ENCODE results near the gene RNF11. TPM values are rescaled to one million over a fixed set of nuclear protein-coding genes. Genes with fewer than 3 reads are reported as not detected.

Gene RNF11, protein sequence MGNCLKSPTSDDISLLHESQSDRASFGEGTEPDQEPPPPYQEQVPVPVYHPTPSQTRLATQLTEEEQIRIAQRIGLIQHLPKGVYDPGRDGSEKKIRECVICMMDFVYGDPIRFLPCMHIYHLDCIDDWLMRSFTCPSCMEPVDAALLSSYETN
- total RNA-seq (130 TPM), polyA plus RNA-seq (122 TPM)

DNA sequence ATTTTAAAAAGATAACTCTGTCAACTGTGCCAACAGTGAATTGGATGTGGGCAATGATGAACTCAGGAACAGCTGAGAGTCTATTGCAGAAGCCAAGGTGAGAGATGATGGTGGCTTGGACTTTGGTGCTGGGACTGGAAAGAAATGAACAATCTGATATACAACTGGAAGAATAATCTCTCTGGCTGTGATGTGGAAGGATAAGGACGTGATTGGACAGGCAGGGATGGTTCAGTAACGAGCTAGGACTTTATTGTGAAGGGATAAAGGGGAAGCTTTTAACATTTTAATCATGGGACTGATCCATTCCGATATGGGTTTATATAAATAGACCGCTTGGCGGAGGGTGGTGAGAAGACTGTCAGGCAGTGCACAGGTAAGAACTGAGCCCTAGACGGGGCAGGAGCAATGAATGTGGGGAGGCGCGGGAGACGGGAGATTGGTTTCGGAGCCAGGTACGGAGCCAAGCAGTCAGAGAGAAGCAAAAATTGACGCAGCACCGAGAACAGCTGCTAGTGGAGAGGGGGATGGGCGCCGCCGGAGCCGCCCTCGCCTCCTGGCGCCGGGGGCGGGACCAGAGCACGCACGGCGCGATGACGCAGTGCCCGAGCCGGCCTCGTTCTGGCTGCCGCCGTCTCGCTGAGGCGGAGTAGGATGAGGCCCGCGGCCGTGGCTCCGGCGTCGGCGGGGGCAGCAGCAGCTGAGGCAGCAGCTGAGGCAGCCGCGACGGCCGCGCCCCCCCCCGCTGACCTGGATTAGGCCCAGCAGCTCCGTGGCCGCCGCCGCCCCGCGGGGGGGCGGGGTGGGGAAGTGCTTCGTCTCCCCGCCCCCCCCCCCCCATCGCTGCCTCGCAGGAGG is at the start of gene RNF11:
TSS of gene RNF11 (plus strand) at position 601 of the 858 bp plus-strand sequence. CDS start 484 bp downstream, outside the sequence.
- peak within 1 kb of the TSS; percentile 97 for H3K27ac ChIP-seq (ENCODE audit: low read depth)
- no peaks in the 10 kb centered on the region for H3K4me1 ChIP-seq (ENCODE audit: insufficient read depth)
- no peaks in the 10 kb centered on the region for H3K36me3 ChIP-seq (ENCODE audit: insufficient read depth)
- H3K4me3 ChIP-seq (ENCODE audit: low read depth, low read length) = peak within 1 kb of the TSS; percentile 88
- under 1% methylated on average over 56 of the region's 57 CpGs for WGBS
- DNase-seq (ENCODE audit: extremely low spot score) = peak; percentile 71

DNA sequence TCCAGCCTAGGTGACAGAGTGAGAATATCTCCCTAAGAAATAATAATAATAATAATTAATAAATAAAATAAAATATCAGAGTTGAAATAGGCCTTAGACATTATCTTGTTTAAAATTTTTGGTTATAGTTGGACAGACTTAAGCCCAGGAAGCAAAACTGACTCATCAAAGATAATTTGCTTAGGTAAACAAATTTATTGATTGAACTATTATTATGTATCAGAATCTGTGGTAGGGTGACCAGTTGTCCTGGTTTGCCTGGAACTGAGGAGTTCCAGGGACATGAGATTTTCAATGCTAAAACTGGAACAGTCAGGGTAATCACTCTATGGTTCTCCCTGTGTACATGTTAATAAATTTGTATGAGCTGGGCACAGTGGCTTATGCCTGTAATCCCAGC is 47.8 kb upstream of the RNF11 start:
- no peaks in the 10 kb centered on the region for H3K36me3 ChIP-seq (ENCODE audit: insufficient read depth)
- H3K4me1 ChIP-seq (ENCODE audit: insufficient read depth) = no peaks in the 10 kb centered on the region
- H3K4me3 ChIP-seq (ENCODE audit: low read depth, low read length) = no peak overlapping the region

DNA sequence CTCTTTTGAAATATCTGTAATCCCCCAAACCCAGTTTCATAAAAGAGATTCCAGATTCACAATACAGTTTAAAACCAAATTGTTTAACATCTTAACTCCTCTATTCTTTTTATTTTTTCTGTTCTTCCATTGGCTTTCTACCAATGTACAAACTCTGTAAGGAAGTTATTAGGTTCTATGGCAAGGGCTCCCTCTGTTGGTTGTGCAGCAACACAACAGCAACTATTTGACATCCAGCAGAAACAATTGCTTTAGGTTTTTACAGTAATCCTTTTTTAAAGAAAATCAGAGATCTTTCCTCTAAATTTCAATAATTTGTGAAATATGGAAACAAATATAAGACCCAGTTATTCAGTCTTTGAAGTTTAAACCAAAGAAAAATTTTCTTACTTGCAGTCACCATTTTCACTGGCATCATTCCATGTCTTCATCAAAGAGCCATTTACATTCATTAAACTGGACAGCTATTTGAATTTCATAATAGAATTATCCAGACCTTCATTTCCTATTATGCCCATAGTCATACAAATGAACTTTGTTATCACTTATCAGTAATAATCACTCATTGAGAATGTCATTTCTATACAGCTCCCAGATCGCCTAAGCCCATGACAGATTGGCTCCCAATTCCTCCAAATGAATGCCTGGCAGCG is 46.5 kb upstream of the RNF11 start:
- H3K4me3 ChIP-seq (ENCODE audit: low read depth, low read length) = no peak overlapping the region
- H3K27ac ChIP-seq (ENCODE audit: low read depth) = no peak overlapping the region
- no peaks in the 10 kb centered on the region for H3K4me1 ChIP-seq (ENCODE audit: insufficient read depth)
- peak; percentile 52 for DNase-seq (ENCODE audit: extremely low spot score)
- H3K36me3 ChIP-seq (ENCODE audit: insufficient read depth) = no peaks in the 10 kb centered on the region
- 45% methylated on average over 2 of the region's 2 CpGs for WGBS

More for the DNA sequence above, 47.8 kb upstream of the RNF11 start:
- DNase-seq (ENCODE audit: extremely low spot score) = no peak
- no peak overlapping the region for H3K27ac ChIP-seq (ENCODE audit: low read depth)

DNA sequence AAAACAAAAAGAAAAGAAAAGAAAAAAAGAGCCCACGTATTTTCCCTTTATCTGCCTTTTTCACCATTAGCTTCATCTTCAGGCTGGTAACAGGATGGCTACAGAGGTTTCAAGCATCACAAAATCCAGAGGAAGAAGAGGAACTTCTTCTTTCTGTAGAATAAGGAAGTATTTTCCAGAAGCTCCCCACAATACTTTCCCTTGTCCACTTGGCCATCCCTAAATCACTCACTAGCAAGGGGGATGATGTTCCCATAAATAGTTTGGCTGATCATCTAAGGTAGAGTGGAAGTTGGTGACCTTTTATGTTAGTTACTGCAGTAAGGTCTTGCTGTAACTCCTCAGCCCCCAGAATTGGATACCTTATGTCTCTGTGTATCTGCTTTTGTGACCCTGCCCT is 45.1 kb upstream of the RNF11 start:
- Histone ChIP-seq H3K36me3 (ENCODE audit: insufficient read depth) (no peaks in the 10 kb centered on the region), H3K4me3 (ENCODE audit: low read depth, low read length) (no peak overlapping the region), H3K27ac (ENCODE audit: low read depth) (no peak overlapping the region), H3K4me1 (ENCODE audit: insufficient read depth) (no peaks in the 10 kb centered on the region)
- DNase-seq (ENCODE audit: extremely low spot score) = no peak
- WGBS = 53% methylated on average over 1 of the region's 1 CpG

DNA sequence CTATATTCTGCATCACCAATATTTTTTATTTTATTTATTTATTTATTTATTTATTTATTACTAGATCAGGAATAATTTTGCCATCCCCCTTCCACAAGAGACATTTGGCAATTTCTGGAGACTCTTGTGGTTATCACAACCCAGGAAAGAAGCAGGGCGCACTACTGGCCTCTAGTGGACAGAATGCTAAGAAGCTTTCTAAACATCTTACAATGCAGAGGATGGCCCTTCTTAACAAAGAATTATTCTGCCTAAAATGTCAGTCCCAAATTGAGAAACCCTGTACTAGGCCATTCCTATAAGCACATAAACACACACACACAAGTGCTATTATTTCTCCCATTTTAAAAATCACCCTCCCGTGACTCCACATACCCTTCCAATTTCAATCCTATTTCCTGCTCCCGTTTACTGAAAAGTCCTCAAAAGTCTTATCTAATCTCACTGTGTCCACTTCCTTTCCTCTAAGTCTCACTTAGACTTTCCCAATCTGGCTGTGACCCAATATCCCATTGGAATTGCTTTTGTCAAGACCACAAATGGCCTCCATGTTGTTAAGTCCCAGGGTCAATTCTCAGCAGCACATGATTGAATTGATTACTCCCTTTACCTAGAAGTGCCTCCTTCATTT is 43.7 kb upstream of the RNF11 start:
- Histone ChIP-seq H3K36me3 (ENCODE audit: insufficient read depth) (no peaks in the 10 kb centered on the region), H3K4me1 (ENCODE audit: insufficient read depth) (no peaks in the 10 kb centered on the region), H3K27ac (ENCODE audit: low read depth) (no peak overlapping the region), H3K4me3 (ENCODE audit: low read depth, low read length) (no peak overlapping the region)
- 32% methylated on average over 3 of the region's 3 CpGs for WGBS
- DNase-seq (ENCODE audit: extremely low spot score) = peak; percentile 29

DNA sequence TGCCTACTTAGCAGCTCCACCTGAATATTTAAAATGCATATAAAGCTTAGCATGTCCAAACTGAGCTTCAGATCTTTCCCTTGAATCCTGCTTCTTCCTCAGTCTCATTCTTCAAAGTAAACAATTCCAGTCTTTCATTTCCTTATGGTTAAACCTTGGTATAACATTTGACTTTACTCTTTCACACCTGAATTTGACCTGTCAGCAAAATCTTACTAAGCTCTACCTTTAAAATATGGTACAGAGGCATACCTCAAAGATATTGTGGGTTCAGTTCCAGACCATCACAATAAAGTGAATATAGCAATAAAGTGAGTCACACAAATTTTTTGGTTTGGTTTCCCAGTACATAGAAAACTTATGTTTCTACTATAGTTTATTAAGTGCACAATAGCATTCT is 42.5 kb upstream of the RNF11 start:
- no peaks in the 10 kb centered on the region for H3K4me1 ChIP-seq (ENCODE audit: insufficient read depth)
- H3K4me3 ChIP-seq (ENCODE audit: low read depth, low read length) = no peak overlapping the region
- H3K36me3 ChIP-seq (ENCODE audit: insufficient read depth) = no peaks in the 10 kb centered on the region
- DNase-seq (ENCODE audit: extremely low spot score) = no peak
- no peak overlapping the region for H3K27ac ChIP-seq (ENCODE audit: low read depth)

DNA sequence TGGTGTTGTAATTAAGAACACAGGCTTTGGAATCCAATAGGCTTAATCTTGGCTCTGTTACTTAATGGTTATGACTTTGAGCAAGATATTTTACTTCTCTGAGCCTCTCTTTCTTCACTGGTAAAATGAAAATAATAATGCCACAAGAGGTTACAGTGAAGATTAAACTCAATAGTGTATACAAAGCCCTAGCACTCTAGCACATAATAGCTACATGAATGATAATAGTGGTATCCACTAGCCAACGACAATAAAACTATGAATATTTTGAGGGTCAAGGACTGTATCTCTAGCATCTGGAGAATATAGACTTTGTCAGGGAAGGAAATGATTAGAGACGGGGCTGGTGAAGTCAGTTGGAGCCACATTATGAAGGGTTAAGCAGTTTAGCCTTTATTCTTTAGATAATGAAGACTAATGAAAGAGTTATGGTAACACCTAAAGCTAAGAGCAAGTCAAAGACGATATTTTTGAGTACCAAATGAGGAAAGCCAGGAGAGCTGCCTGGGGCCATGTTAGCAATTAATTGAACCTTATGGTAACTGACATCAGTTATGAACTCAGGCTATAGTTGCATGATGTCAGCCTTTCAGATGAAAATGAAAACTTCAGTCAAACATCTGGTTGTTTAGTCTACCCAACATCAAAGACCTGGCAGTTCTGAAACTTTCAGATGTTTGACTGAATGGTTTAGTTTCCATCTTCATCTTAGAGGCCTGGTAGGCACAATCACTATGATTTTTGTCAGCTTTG is 32.8 kb upstream of the RNF11 start:
- DNase-seq (ENCODE audit: extremely low spot score) = no peak
- H3K27ac ChIP-seq (ENCODE audit: low read depth) = no peak overlapping the region
- no peak overlapping the region for H3K4me3 ChIP-seq (ENCODE audit: low read depth, low read length)
- 60% methylated on average over 3 of the region's 3 CpGs for WGBS
- no peaks in the 10 kb centered on the region for H3K36me3 ChIP-seq (ENCODE audit: insufficient read depth)
- no peaks in the 10 kb centered on the region for H3K4me1 ChIP-seq (ENCODE audit: insufficient read depth)

DNA sequence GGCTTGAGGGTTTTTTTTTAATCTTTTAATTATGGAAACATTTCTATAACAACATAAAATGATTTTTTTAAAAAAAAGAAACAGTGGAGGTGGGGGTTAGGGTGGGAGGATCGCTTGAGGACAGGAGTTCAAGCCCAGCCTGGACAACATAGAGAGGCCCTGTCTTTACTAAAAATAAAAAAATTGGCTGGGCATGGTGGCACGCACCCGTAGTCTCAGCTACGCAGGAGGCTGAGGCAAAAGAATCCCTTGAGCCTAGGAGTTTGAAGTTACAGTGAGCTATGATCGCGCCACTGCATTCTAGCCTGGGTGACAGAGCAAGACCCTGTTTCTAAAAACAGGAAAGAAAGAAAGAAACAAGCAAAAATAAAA is 32.2 kb upstream of the RNF11 start:
- Histone ChIP-seq H3K4me3 (ENCODE audit: low read depth, low read length) (no peak overlapping the region), H3K4me1 (ENCODE audit: insufficient read depth) (no peaks in the 10 kb centered on the region), H3K36me3 (ENCODE audit: insufficient read depth) (no peaks in the 10 kb centered on the region), H3K27ac (ENCODE audit: low read depth) (no peak overlapping the region)
- WGBS = 96% methylated on average over 6 of the region's 6 CpGs
- no peak for DNase-seq (ENCODE audit: extremely low spot score)

DNA sequence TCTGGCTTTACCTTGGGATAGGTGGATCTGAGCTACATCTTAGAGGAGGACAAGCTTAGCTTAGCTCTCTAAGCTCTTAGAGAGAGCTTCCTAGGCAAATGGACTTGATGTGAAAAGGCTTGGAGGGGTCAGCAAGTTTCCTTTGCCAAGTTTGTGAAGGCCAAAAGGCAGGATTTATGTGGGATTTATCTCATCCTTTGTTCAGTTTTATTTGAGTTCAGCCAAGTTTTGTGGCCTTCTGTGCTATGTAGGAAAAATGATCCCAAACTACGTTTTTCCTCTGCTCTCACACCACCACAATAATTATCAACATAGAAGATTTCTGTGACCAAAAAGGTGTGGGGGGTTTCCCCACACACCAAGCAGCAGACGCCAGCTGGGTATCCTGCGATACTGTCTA is 26.0 kb upstream of the RNF11 start:
- H3K36me3 ChIP-seq (ENCODE audit: insufficient read depth) = no peaks in the 10 kb centered on the region
- WGBS = 55% methylated on average over 3 of the region's 3 CpGs
- no peak overlapping the region for H3K27ac ChIP-seq (ENCODE audit: low read depth)
- H3K4me3 ChIP-seq (ENCODE audit: low read depth, low read length) = no peak overlapping the region
- DNase-seq (ENCODE audit: extremely low spot score) = peak; percentile 17
- H3K4me1 ChIP-seq (ENCODE audit: insufficient read depth) = no peaks in the 10 kb centered on the region

DNA sequence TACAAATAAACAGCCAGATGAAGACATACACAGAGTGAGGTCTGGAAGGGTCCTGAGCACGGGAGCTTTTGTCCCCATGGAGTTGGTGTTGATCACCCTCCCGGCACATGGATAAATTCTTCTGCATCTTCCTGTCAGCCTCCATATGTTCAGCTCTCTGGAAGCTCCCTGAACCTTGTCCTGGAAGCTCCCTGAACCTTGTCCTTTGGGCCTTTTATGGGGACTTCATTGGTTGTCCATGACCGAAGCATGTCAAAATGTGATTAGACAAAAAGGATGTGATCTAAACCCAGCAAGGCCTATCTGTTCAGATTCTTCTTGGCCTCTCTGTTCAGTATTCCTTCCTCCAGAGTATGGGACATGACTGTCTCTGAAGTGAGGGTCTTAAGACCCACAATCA is 25.4 kb upstream of the RNF11 start:
- Histone ChIP-seq H3K4me3 (ENCODE audit: low read depth, low read length) (no peak overlapping the region), H3K4me1 (ENCODE audit: insufficient read depth) (no peaks in the 10 kb centered on the region), H3K36me3 (ENCODE audit: insufficient read depth) (no peaks in the 10 kb centered on the region), H3K27ac (ENCODE audit: low read depth) (no peak overlapping the region)
- no peak for DNase-seq (ENCODE audit: extremely low spot score)
- WGBS = 77% methylated on average over 3 of the region's 3 CpGs

DNA sequence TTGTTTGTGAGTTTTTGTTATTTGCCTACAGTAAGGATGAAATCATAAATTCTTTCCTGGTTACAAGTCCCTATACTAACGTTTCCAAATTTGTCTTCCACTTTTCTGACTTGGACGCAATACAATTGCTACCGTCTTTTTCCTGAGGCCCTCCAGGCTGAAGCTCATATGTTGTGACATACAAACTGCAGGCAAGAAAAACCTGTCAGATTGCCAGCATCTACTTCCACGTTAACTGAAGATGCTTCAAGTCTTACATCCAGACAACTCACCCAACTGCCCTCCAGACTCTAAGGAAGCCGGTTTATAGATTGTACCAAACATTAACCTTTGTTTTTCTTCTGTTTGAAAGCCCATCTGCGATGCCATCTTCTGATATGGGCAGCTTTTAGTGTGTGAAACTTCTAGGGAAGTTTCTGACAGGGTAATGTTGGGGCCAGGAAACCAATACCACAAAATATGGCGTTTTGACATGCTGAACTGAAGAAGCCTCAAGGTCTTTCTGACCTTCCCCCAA is 21.4 kb upstream of the RNF11 start:
- peak overlapping the region; percentile 31 for H3K27ac ChIP-seq (ENCODE audit: low read depth)
- WGBS = 29% methylated on average over 7 of the region's 7 CpGs
- no peak for DNase-seq (ENCODE audit: extremely low spot score)
- no peaks in the 10 kb centered on the region for H3K4me1 ChIP-seq (ENCODE audit: insufficient read depth)
- H3K36me3 ChIP-seq (ENCODE audit: insufficient read depth) = no peaks in the 10 kb centered on the region
- no peak overlapping the region for H3K4me3 ChIP-seq (ENCODE audit: low read depth, low read length)

DNA sequence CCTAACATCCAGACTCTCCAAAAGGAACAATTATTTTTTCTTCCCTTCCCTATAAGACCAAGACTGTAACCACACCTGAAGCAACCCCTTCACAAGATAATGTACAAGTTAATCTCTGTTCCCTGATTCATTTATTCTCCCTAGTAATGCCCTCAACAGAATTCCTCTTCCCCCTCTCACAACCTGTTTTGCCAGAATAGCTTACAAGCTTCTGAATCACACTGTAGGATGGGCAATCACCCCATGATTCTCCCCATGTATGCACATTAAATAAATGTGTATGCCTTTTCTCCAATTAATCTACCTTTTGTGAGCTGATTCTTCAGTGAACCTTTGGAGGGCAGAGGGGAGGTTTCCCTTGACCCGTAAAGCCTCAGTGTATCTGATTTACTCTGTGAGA is 20.9 kb upstream of the RNF11 start:
- DNase-seq (ENCODE audit: extremely low spot score) = no peak
- WGBS = 95% methylated on average over 1 of the region's 1 CpG
- no peaks in the 10 kb centered on the region for H3K4me1 ChIP-seq (ENCODE audit: insufficient read depth)
- H3K36me3 ChIP-seq (ENCODE audit: insufficient read depth) = no peaks in the 10 kb centered on the region
- no peak overlapping the region for H3K4me3 ChIP-seq (ENCODE audit: low read depth, low read length)
- no peak overlapping the region for H3K27ac ChIP-seq (ENCODE audit: low read depth)

DNA sequence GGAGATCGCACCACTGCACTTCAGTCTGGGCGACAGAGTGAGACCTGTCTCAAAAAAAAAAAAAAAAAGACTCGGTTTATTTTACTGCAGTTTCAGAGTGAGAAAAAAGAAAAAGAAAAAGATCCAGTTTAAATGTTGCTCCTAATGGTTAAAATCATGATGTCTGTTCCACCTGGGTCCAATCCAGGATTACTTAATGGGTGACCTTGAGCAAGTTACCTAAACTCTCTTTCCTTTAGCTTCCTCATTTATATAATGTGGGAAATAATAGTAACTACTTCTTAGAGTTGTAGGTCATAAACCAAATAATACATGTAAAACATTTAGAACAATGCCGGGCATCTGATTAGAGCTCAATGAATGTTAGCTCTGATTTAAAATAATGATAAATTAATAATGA is 19.4 kb upstream of the RNF11 start:
- WGBS = 93% methylated on average over 4 of the region's 4 CpGs
- no peak overlapping the region for H3K27ac ChIP-seq (ENCODE audit: low read depth)
- DNase-seq (ENCODE audit: extremely low spot score) = no peak
- H3K36me3 ChIP-seq (ENCODE audit: insufficient read depth) = no peaks in the 10 kb centered on the region
- H3K4me1 ChIP-seq (ENCODE audit: insufficient read depth) = no peaks in the 10 kb centered on the region
- no peak overlapping the region for H3K4me3 ChIP-seq (ENCODE audit: low read depth, low read length)

All from urinary bladder (tissue), 4 donors.